SKM-1 treated with dmso at 0.1 percent for 144 hours (cell line): ENCODE measurements around the gene LRRK1.
A peak's percentile ranks its signal among the peaks of the same experiment; 100 is the strongest.

Source experiments
- DNase-seq: peaks from one replicate; lab custom pipeline; 2025; ENCODE audit not compliant: unreplicated experiment; lab: John Stamatoyannopoulos, UW

Gene LRRK1

DNA sequence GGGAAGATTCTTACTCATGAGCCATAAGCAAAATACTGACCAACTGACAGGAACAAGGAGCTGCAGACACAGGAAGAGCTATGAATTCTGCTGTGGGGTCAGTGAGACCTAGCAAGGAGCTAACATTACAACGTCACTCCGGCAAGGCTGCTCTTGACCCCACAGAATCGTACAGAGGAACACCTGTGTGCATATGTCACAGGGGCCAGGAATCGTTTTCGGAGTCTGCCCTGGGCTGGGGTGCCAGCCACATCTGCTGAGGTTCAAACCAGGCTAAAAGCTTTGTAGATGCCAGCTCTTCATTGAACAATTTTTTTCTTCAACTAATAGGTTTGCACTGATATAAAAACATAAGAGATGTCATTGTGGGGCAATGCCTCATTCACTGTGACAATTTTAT is 82.6 kb downstream of the LRRK1 start:
- no peak for DNase-seq

GRCh38 chr15:101003081-101003480 is 83.9 kb downstream of the LRRK1 start:
- DNase-seq: peak; percentile 72

GRCh38 chr15:101003706-101004105 is 84.5 kb downstream of the LRRK1 start:
- no peak for DNase-seq

- DNase-seq: no peak
These were observed 85.3 kb downstream of the LRRK1 start for GRCh38 chr15:101004500-101004899.

GRCh38 chr15:101004986-101005747 is 86.0 kb downstream of the LRRK1 start:
- DNase-seq: no peak

GRCh38 chr15:101006931-101007691 is 88.0 kb downstream of the LRRK1 start:
- peak; percentile 63 for DNase-seq

- DNase-seq: peak; percentile 28
These were observed 89.3 kb downstream of the LRRK1 start for GRCh38 chr15:101008158-101009139.

- DNase-seq: no peak
These were observed 90.0 kb downstream of the LRRK1 start for GRCh38 chr15:101009176-101009575.

- no peak for DNase-seq
These were observed 91.6 kb downstream of the LRRK1 start for GRCh38 chr15:101010781-101011180.

- no peak for DNase-seq
These were observed 93.4 kb downstream of the LRRK1 start for GRCh38 chr15:101012326-101013200.

GRCh38 chr15:101013201-101013550 is 94.0 kb downstream of the LRRK1 start:
- DNase-seq: no peak

GRCh38 chr15:101013769-101014675 is 94.9 kb downstream of the LRRK1 start:
- no peak for DNase-seq

- peak; percentile 29 for DNase-seq
These were observed 96.0 kb downstream of the LRRK1 start for GRCh38 chr15:101014921-101015841.

GRCh38 chr15:101016581-101016980 is 97.4 kb downstream of the LRRK1 start:
- no peak for DNase-seq

DNA sequence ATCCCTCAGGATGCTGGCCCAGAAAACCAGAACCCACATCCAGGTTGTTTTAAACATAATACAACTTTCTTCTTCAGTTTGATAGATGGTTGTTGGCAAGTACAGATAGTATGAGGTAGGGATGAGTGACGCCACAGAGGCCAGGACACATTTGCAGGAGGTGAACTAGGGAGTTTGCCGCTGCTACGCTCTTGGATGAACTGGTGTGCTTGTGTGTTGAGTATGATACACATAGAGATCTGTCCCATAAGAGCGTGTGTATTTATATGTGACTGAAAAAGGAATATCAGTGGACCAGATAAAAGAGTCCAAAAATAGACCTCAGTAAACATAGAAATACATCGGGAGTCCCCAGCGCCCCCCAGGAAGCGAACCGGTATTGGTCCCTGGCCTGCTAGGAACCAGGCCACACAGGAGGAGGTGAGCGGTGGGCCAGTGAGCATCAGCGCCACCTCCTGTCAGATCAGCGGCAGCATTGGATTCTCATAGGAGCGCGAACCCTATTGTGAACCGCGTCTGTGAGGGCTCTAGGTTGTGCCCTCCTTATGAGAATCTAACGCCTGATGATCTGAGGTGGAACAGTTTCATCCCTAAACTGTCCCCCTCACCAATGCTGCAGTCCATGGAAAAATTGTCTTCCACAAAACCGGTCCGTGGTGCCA is 98.1 kb downstream of the LRRK1 start:
- DNase-seq: no peak

DNA sequence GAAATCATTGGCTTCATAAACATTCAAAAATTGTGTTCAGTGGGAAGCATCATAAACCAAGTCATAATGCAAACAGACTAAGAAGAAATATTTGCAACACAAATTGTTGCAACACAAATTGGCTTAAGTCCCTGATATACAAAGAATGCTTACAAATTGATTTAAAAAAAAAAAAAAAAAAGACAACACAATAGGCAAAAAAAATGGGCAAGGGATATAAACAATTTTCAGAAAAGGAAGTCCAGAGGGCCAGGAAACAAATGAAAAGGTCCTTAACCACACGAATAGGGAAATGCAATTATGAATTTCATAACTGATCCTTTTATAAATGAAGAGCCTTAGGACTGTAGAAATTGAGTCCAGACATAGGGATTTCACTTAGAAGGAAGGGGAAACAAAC is 98.9 kb downstream of the LRRK1 start:
- peak; percentile 13 for DNase-seq

- DNase-seq: no peak
These were observed 99.3 kb downstream of the LRRK1 start for GRCh38 chr15:101018450-101018849.
